Epithelial cell of proximal tubule (primary cell): ENCODE results near the gene TMEM140. TPM values are rescaled to one million over a fixed set of nuclear protein-coding genes. Genes with fewer than 3 reads are reported as not detected.

Experiments used
- DNase-seq: peaks from one replicate; pipeline ENCODE4 v3.0.0-alpha.2; 2011; ENCODE audit warnings: low read depth
- H3K4me3 ChIP-seq: 2 replicates; pipeline ENCODE4 v1.5.1; 2011; ENCODE audit warnings: low read depth, mild to moderate bottlenecking, low read length
- total RNA-seq: library from RNA; depleted of rRNA; stranded (reverse); fragments of >200 nt; gene quantifications from 2 replicates; pipeline ENCODE4 v1.2.3, GENCODE V29; 2015
- TF ChIP-seq, protein P1 (sequence below): conservative IDR thresholded peaks from 2 replicates; pipeline ENCODE4 v1.5.1; 2012; ENCODE audit warnings: low read depth, mild to moderate bottlenecking, low read length

The TMEM140 gene
- total RNA-seq, 1 donor from 2014 or later, result 0.46 TPM

DNA sequence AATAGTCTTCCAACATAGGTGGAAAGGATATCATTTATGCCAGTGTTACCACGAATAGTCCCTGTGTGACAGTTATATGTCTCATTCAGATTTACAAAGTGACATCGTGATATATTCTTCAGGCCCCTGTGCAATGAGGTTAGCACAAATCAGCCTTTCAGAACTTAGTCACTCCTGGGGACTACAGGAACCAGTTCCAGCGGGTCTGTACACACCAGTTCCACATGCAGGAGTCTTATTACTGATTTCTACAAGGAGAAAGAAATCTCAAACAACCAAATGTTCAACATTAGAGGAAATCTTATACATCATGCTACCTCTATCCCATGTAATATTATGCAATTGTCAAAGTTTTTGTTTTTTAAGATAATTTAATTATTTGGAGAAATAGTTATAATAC is 67.8 kb downstream of the TMEM140 start:
- DNase-seq, result no peak
- H3K4me3 ChIP-seq, result no peak overlapping the region
- TF ChIP-seq, protein P1, sequence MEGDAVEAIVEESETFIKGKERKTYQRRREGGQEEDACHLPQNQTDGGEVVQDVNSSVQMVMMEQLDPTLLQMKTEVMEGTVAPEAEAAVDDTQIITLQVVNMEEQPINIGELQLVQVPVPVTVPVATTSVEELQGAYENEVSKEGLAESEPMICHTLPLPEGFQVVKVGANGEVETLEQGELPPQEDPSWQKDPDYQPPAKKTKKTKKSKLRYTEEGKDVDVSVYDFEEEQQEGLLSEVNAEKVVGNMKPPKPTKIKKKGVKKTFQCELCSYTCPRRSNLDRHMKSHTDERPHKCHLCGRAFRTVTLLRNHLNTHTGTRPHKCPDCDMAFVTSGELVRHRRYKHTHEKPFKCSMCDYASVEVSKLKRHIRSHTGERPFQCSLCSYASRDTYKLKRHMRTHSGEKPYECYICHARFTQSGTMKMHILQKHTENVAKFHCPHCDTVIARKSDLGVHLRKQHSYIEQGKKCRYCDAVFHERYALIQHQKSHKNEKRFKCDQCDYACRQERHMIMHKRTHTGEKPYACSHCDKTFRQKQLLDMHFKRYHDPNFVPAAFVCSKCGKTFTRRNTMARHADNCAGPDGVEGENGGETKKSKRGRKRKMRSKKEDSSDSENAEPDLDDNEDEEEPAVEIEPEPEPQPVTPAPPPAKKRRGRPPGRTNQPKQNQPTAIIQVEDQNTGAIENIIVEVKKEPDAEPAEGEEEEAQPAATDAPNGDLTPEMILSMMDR, result no peak

Other genes starting within 250 kb of the TMEM140 start
- 1.7 and 4.0 TPM in 2 replicates for gene AGBL3, start 161.6 kb upstream of the TMEM140 start, total RNA-seq
- gene CYREN, start 22.6 kb downstream of the TMEM140 start, total RNA-seq, result 54.5 and 80.3 TPM in 2 replicates
- gene WDR91, start 63.5 kb downstream of the TMEM140 start, total RNA-seq, result 8.7 and 16.3 TPM in 2 replicates
- gene STRA8, start 85.8 kb downstream of the TMEM140 start, total RNA-seq, result not detected in 2 replicates